ENCODE results near the gene IFT43. TPM values are rescaled to one million over a fixed set of nuclear protein-coding genes. Genes with fewer than 3 reads are reported as not detected.
A peak's percentile ranks its signal among the peaks of the same experiment; 100 is the strongest.

Gene IFT43
- polyA plus RNA-seq, 3 donors = 10.3 to 12.4 (median 10.5) TPM

DNA sequence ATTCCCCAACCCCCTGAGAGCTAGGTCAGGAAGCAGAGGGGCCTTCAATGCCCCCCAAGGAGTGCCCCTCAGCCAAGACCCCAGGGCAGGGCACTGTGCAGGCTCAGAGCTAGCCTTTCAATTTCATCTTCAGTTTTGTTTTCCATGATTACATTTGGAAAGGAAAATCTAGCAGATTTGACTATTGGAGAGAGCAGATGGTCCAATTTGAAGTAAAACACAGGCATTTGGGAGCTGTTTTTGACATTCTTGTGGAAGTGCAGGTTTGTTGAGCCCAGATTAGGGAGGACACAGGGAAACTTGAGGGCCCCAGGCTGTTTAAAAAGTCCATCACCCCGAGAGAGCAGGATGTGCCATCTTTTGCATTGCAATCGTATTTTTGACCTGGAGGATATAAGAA, 107.5 kb downstream of the IFT43 start:
- Mint-ChIP-seq H3K36me3 (no peaks in the 10 kb centered on the region), H3K4me3 (no peak overlapping the region), H3K27me3 (ENCODE audit: low read depth in 3 of 3) (peaks cover 0 to 1% (median 0%) of the 10 kb centered on the region in 3 donors), H3K27ac (peak overlapping the region in 1 of 7 donors; percentile 66), H3K9me3 (no peaks in the 10 kb centered on the region), H3K4me1 (no peaks in the 10 kb centered on the region)
- WGBS (ENCODE audit: insufficient coverage) = no CpG with 5 or more reads among the region's 2 CpGs
- H3K4me2 ChIP-seq (replicated peaks; ENCODE audit: extremely low read depth, low read length, poor library complexity, severe bottlenecking) = no peak overlapping the region
- H3K27ac ChIP-seq (ENCODE audit: low read depth in 1 of 2, low read length in 2 of 2) = no peak overlapping the region
- no peaks in the 10 kb centered on the region for H4K20me1 ChIP-seq (ENCODE audit: insufficient read depth, low read length)
- no peak for DNase-seq
- TF ChIP-seq, protein P1, sequence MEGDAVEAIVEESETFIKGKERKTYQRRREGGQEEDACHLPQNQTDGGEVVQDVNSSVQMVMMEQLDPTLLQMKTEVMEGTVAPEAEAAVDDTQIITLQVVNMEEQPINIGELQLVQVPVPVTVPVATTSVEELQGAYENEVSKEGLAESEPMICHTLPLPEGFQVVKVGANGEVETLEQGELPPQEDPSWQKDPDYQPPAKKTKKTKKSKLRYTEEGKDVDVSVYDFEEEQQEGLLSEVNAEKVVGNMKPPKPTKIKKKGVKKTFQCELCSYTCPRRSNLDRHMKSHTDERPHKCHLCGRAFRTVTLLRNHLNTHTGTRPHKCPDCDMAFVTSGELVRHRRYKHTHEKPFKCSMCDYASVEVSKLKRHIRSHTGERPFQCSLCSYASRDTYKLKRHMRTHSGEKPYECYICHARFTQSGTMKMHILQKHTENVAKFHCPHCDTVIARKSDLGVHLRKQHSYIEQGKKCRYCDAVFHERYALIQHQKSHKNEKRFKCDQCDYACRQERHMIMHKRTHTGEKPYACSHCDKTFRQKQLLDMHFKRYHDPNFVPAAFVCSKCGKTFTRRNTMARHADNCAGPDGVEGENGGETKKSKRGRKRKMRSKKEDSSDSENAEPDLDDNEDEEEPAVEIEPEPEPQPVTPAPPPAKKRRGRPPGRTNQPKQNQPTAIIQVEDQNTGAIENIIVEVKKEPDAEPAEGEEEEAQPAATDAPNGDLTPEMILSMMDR (IDR thresholded peaks at IDR 0.05) = no peak
- no peaks in the 10 kb centered on the region for H3K79me2 ChIP-seq (ENCODE audit: insufficient read depth, low read length)
- no peaks in the 10 kb centered on the region for H3K4me1 ChIP-seq (ENCODE audit: control insufficient read depth in 1 of 2, insufficient read depth in 2 of 2, low read length in 2 of 2)
- H3K9me3 ChIP-seq (replicated peaks in 1 of 2; ENCODE audit: control insufficient read depth in 1 of 2, insufficient read depth in 1 of 2, low read length in 2 of 2) = no peaks in the 10 kb centered on the region
- H3K27me3 ChIP-seq (ENCODE audit: control insufficient read depth in 2 of 2, insufficient read depth in 2 of 2, low read length in 2 of 2) = no peaks in the 10 kb centered on the region
- intact Hi-C loops (cut with micrococcal nuclease) = no loop called here
- H2AFZ ChIP-seq (ENCODE audit: insufficient read depth, low read depth, low read length, poor library complexity, severe bottlenecking) = no peak overlapping the region
- H3K9ac ChIP-seq (ENCODE audit: insufficient read depth, low read length, poor library complexity, severe bottlenecking) = no peak overlapping the region
- no peaks in the 10 kb centered on the region for H3K36me3 ChIP-seq (replicated peaks in 1 of 2; ENCODE audit: control insufficient read depth in 1 of 2, insufficient read depth in 2 of 2, low read length in 2 of 2)
- H3K4me3 ChIP-seq (replicated peaks in 1 of 3; ENCODE audit: low read depth in 2 of 3, low read length in 3 of 3) = no peak overlapping the region

DNA sequence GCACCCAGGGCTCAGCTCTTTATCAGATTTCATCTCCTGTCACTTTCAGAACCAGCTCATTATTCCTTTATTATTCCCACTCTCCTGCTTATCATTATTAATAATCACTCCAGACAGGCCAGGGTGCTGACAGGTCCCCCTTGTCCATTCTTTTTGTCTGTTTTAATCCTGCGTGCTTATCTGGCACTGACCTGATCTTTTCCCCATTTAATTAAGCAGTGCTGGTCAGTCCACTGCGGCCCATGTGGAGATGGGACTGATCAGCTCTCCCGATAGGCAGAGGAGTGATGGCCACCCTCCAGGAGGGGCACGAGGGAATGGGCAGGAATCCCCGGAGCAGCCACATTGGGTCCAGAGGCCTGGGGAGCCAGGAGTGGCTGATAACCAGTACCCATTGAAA, 110.7 kb downstream of the IFT43 start:
- no peak overlapping the region for H2AFZ ChIP-seq (ENCODE audit: insufficient read depth, low read depth, low read length, poor library complexity, severe bottlenecking)
- Mint-ChIP-seq H3K4me3 (no peak overlapping the region), H3K27ac (no peak overlapping the region), H3K9me3 (no peaks in the 10 kb centered on the region), H3K4me1 (no peaks in the 10 kb centered on the region), H3K36me3 (no peaks in the 10 kb centered on the region), H3K27me3 (ENCODE audit: low read depth in 3 of 3) (peaks cover 0 to 3% (median 2%) of the 10 kb centered on the region in 3 donors)
- H3K27me3 ChIP-seq (ENCODE audit: control insufficient read depth in 2 of 2, insufficient read depth in 2 of 2, low read length in 2 of 2) = no peaks in the 10 kb centered on the region
- intact Hi-C loops (cut with micrococcal nuclease) = no loop called here
- no peaks in the 10 kb centered on the region for H3K36me3 ChIP-seq (replicated peaks in 1 of 2; ENCODE audit: control insufficient read depth in 1 of 2, insufficient read depth in 2 of 2, low read length in 2 of 2)
- H3K79me2 ChIP-seq (ENCODE audit: insufficient read depth, low read length) = no peaks in the 10 kb centered on the region
- DNase-seq = no peak
- H3K27ac ChIP-seq (ENCODE audit: low read depth in 1 of 2, low read length in 2 of 2) = no peak overlapping the region
- no peak overlapping the region for H3K9ac ChIP-seq (ENCODE audit: insufficient read depth, low read length, poor library complexity, severe bottlenecking)
- H4K20me1 ChIP-seq (ENCODE audit: insufficient read depth, low read length) = no peaks in the 10 kb centered on the region
- no peaks in the 10 kb centered on the region for H3K4me1 ChIP-seq (ENCODE audit: control insufficient read depth in 1 of 2, insufficient read depth in 2 of 2, low read length in 2 of 2)
- WGBS (ENCODE audit: insufficient coverage) = 100% methylated on average over 2 of the region's 5 CpGs
- H3K9me3 ChIP-seq (replicated peaks in 1 of 2; ENCODE audit: control insufficient read depth in 1 of 2, insufficient read depth in 1 of 2, low read length in 2 of 2) = no peaks in the 10 kb centered on the region
- TF ChIP-seq, protein P1 (IDR thresholded peaks at IDR 0.05) = no peak
- no peak overlapping the region for H3K4me3 ChIP-seq (replicated peaks in 1 of 3; ENCODE audit: low read depth in 2 of 3, low read length in 3 of 3)
- H3K4me2 ChIP-seq (replicated peaks; ENCODE audit: extremely low read depth, low read length, poor library complexity, severe bottlenecking) = no peak overlapping the region
